NCI-H446 (cell line): ENCODE data around the gene CCNYL1.
"Not testable (repeated sequence)": the region's sequence is repeated elsewhere in the genome, so short reads cannot be mapped to it uniquely, and the experiment has no call there.

Experiments
- DNase-seq, 2 experiments: peaks; one replicate each; lab custom pipeline; 2025; lab: John Stamatoyannopoulos, UW

CCNYL1 gene

GRCh38 chr2:207734636-207735512, 23.4 kb downstream of the CCNYL1 start:
- no peak for DNase-seq

DNA sequence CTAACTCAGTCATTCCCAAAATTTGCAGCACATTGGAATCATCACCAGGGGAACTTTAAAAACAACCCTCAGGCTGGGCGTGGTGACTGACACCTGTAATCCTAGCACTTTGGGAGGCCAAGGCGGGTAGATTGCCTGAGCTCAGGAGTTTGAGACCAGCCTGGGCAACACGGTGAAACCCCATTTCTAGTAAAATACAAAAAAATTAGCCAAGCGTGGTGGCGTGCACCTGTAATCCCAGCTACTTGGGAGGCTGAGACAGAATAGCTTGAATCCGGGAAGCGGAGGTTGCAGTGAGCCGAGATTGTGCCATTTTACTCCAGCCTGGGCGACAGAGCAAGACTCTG, 24.0 kb downstream of the CCNYL1 start:
- not testable (repeated sequence) for DNase-seq

- no peak for DNase-seq
Observed at GRCh38 chr2:207743514-207743913, 32.1 kb downstream of the CCNYL1 start.

GRCh38 chr2:207744050-207744449, 32.6 kb downstream of the CCNYL1 start:
- no peak for DNase-seq

DNA sequence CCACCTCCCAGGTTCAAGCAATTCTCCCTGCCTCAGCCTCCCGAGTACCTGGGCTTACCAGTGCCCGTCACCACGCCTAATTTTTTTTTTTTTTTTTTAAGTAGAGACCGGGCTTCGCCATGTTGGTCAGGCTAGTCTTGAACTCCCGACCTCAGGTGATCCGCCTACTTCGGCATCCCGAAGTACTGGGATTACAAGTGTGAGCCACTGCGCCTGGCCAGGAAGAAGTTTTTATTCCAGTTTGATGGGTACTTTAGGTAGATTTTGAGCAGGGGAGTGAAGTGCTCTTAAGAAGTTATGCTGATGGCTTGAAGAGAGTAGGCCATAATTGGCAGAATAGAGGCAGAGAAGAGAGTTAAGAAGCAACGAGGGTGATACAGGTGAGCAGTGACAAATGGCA, 33.0 kb downstream of the CCNYL1 start:
- no peak for DNase-seq

DNA sequence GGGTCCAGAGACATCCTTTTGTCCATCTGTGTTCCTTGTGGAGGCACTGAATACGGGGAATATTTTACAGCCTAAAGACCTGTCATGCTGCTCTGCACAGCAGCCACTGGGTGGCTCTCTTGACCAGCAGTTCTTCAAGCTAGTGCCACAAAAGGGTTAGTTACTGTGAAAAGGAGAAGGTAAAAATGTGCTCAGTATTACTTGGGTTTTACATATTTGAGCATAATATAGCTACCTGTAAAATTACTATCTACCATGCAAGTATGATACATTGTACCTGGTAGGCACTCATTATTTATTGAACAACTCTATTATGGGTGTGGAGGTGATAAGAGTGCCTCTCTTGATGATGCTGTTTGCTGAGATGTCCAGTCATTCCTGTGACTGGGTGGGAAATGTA, 34.7 kb downstream of the CCNYL1 start:
- peak; percentile 43 to 63 for DNase-seq

GRCh38 chr2:207747653-207748560, 36.5 kb downstream of the CCNYL1 start:
- DNase-seq: no peak

DNA sequence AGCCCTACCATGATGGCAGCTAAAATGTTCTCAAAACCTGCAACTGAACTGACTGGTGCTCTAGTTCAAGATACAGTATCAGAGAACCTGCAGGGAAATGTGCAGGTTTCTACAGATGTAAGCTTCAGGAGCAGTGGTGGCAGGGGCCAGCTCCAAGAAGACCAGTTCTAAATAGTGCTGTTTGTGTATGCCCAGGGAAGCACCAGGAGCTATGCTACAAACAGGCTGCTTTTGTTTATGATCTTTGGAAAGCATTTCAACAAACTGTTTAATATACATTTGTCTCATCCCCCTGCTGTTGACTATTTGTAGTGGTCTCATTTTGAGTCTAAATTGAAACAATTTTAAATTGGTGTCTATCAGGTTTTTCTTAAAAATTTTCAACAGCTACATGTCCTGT, 37.6 kb downstream of the CCNYL1 start:
- no peak for DNase-seq

GRCh38 chr2:207749873-207750272, 38.4 kb downstream of the CCNYL1 start:
- DNase-seq: no peak

GRCh38 chr2:207750345-207750744, 38.9 kb downstream of the CCNYL1 start:
- no peak for DNase-seq

GRCh38 chr2:207750876-207751275, 39.4 kb downstream of the CCNYL1 start:
- no peak for DNase-seq

GRCh38 chr2:207753688-207754087, 42.2 kb downstream of the CCNYL1 start:
- DNase-seq: not testable (repeated sequence)

DNA sequence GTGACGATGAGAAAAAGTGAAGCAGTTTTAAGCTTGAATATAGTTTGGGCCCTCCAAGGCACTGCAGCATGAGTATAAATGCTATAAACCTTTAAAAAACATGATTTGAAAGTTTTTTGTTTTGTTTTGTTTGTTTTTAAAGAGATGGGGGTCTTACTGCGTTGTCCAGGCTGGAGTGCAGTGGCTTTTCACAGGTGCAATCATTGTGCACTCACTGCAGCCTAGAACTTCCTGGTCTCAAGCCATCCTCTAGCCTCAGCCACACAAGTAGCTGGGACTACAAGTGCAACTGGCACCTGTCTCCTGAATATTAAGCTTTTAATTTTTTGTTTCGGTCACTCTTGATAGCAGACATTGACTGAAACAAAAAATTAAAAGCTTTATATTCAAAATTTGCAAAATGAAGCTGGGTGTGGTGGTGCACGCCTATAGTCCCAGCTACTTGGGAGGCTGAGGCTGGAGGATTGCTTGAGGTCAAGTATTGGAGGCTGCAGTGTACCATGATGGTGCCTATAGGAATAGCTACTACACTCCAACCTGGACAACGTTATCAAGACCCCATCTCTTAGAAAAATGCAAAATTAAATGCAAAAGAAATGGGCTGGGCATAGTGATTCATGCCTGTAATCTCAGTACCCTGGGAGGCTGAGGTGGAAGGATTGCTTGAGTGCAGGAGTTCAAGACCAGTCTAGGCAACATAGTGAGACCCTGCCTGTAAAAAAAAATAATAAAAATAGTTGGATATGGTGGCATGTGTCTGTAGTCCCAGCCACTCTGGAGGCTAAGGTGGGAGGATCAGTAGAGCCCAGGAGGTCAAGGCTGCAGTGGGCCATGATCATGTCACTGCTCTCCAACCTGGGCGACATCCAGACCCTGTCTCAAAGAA, 43.3 kb downstream of the CCNYL1 start:
- DNase-seq: no peak

- DNase-seq: no peak
Observed at GRCh38 chr2:207758025-207758424, 46.6 kb downstream of the CCNYL1 start.

GRCh38 chr2:207759890-207760289, 48.5 kb downstream of the CCNYL1 start:
- no peak for DNase-seq

DNA sequence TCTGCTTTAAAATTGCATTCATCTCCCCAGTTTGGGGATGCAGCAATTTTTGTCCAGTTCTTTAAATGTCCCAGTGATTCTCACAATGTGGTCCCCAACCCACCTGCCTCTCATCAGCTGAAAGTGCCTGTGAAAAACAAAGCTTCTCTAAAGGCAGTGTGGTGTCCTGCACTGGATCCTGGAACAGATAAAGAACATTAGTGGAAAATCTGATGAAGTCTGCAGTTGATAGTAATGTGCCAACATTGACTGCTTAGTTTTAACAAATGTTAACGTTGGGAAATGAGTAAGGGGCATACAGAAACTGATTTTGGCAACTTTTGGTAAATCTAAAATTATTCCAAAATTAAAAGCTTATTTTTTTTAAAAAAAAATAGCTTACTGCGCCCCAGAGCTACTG, 49.0 kb downstream of the CCNYL1 start:
- DNase-seq: no peak

DNA sequence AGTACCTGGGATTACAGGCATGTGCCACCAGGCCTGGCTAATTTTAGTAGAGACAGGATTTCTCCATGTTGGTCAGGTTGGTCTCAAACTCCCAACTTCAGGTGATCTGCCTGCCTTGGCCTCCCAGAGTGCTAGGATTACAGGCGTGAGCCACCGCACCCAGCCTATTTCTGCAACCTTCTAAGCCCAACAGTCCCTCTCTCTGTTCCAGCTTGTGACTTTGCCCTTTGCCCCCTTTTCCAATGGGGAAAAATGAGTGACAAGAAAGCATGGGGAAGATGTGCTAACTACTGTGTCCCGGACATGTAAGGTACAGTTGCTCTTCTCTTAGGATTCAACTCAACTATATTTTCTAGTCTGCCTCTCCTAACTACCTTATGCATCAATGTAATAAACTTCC, 50.0 kb downstream of the CCNYL1 start:
- DNase-seq: not testable (repeated sequence)

DNA sequence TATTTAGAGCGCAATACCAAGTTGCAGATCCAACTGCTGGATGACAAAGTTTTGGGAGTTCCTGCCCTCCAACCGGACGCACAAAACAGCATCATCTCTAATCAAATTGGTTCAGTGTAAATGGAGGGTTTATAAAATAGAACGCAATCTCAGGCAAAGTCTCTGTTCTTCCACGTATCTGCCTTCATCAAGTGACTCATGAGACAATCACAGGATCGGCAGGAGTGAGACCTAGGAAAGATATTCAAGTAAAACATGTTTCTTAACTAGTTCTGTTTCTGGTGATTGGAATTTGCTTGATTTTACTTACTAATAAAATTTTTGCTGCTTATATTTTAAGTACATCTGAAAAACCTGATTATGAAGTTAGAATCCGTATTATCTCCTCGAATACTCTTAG, 50.7 kb downstream of the CCNYL1 start:
- DNase-seq: no peak

- DNase-seq: no peak
Observed at GRCh38 chr2:207763303-207763917, 52.0 kb downstream of the CCNYL1 start.

- no peak for DNase-seq
Observed at GRCh38 chr2:207764096-207764630, 52.7 kb downstream of the CCNYL1 start.

GRCh38 chr2:207765547-207765946, 54.1 kb downstream of the CCNYL1 start:
- DNase-seq: no peak
